Spleen (tissue), 7 donors: ENCODE results near the gene CGNL1.

Experiments
- POLR2AphosphoS5 ChIP-seq, 3 donors: sonication (generic); formaldehyde crosslinking; IDR thresholded peaks; one replicate each; pipeline ENCODE4 v1.5.1; 2017; ENCODE audit warnings: antibody characterized with exemption in 3 of 3
- TF ChIP-seq, protein P1 (sequence below), 11 experiments: fragments of 200-600 bp in 7 of 11; fragments of 450-650 bp in 4 of 11; sonication (generic) in 4 of 11; IDR thresholded peaks in 8 of 11; conservative IDR thresholded peaks in 3 of 11; 1 replicate in 7 of 11; 2 replicates in 4 of 11; pipeline versions ENCODE4 v1.4.0 to v1.8.0; 2016 to 2021; ENCODE audit warnings: antibody characterized with exemption in 11 of 11, inconsistent platforms in 4 of 11, mild to moderate bottlenecking in 1 of 11
- donor health status: DM: no; HTN: no; CAD: no; lungs with moderate emphysema.
- donor health status: DM: no; HTN: no; CAD: no.
- donor health status: DM: no; HTN: no; CAD: no.

DNA sequence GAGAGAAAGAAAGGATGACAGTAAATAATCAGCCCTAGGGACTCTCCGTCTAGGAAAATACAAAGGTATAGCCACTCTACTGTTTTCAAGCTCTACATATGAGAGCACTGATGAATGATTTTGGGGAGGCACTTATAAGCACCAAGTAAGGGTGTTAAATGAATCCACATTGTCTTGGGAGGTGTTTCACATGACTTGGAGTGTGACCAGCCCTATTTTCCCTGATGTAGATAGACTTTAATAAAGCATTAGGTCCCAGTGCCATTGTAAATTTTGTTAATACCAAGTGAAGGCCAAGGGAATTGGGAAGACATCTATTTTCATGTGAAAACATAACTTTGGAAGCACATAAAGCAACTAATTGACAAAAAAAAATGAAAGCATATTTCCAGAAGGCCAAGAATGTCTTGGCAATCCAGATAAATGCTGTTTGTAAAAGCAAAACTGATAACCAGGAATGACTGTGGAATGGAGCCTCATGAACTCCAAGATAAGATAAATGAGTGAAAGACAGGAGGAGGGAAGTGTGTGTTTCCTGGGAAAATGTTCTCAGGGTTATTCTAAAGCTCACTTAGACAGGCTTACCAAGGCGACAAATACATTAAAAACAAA, 119.4 kb downstream of the CGNL1 start:
- TF ChIP-seq POLR2AphosphoS5 (IDR thresholded peaks at IDR 0.05), result no peak
- TF ChIP-seq, protein P1, sequence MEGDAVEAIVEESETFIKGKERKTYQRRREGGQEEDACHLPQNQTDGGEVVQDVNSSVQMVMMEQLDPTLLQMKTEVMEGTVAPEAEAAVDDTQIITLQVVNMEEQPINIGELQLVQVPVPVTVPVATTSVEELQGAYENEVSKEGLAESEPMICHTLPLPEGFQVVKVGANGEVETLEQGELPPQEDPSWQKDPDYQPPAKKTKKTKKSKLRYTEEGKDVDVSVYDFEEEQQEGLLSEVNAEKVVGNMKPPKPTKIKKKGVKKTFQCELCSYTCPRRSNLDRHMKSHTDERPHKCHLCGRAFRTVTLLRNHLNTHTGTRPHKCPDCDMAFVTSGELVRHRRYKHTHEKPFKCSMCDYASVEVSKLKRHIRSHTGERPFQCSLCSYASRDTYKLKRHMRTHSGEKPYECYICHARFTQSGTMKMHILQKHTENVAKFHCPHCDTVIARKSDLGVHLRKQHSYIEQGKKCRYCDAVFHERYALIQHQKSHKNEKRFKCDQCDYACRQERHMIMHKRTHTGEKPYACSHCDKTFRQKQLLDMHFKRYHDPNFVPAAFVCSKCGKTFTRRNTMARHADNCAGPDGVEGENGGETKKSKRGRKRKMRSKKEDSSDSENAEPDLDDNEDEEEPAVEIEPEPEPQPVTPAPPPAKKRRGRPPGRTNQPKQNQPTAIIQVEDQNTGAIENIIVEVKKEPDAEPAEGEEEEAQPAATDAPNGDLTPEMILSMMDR (IDR thresholded peaks at IDR 0.05 in 8 of 11, conservative IDR thresholded peaks at IDR 0.05 in 3 of 11), result no peak
